ENCODE data around the gene SSH2.
"Not testable (repeated sequence)": the region's sequence is repeated elsewhere in the genome, so short reads cannot be mapped to it uniquely, and the experiment has no call there.

- TF ChIP-seq CTCF, EP300 (IDR thresholded peaks at IDR 0.05): not testable (repeated sequence)
These were observed 72.9 kb downstream of the SSH2 start for GRCh38 chr17:29857105-29857504.
